ENCODE data around the gene LTBP3. TPM values are rescaled to one million over a fixed set of nuclear protein-coding genes. Genes with fewer than 3 reads are reported as not detected.

LTBP3 gene
- total and polyA plus RNA-seq, 12 donors, result 42.7 to 92.5 (median 72.8) TPM

DNA sequence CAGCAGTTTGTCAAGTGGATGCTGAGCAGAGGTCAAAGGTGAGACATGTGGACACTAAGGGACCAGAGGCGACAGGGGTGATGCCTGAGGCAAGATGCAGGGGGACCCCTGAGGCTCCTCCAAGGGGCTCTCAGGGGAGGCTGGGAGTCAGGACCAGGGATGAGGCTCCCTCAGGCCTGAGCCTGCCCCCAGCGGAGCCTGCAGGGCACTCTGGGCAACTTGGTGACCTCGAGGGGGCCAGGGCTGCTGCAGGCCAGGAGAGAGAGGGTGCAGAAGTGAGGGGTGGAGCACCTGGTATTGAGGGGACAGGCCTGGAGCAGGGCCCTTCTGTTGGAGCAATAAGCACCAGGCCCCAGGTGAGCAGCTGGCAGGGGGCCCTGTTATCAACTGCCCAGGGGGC lies 23.8 kb upstream of the LTBP3 start:
- H3K4me3 ChIP-seq, result no peak overlapping the region
- no peaks in the 10 kb centered on the region for H3K9me3 ChIP-seq
- H3K27me3 ChIP-seq, result no peaks in the 10 kb centered on the region
- DNase-seq (no peak), ATAC-seq (no peak)
- H3K4me1 ChIP-seq, result peaks cover 17 to 36% (median 29%) of the 10 kb centered on the region in 9 donors
- 86 to 91% methylated on average over 3 of the region's 3 CpGs for WGBS, 2 donors
- peaks cover 0 to 78% (median 22%) of the 10 kb centered on the region in 9 donors for H3K36me3 ChIP-seq
- intact Hi-C loops (cut with DNase I), result loop anchor here in 1 of 10 donors (10.0 kb wide), 1 partner anchor 47 kb away; no protein-coding TSS in a partner anchor
- H3K27ac ChIP-seq, result peak overlapping the region in 1 of 10 donors; percentile 32
- TF ChIP-seq, protein P1, sequence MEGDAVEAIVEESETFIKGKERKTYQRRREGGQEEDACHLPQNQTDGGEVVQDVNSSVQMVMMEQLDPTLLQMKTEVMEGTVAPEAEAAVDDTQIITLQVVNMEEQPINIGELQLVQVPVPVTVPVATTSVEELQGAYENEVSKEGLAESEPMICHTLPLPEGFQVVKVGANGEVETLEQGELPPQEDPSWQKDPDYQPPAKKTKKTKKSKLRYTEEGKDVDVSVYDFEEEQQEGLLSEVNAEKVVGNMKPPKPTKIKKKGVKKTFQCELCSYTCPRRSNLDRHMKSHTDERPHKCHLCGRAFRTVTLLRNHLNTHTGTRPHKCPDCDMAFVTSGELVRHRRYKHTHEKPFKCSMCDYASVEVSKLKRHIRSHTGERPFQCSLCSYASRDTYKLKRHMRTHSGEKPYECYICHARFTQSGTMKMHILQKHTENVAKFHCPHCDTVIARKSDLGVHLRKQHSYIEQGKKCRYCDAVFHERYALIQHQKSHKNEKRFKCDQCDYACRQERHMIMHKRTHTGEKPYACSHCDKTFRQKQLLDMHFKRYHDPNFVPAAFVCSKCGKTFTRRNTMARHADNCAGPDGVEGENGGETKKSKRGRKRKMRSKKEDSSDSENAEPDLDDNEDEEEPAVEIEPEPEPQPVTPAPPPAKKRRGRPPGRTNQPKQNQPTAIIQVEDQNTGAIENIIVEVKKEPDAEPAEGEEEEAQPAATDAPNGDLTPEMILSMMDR (IDR thresholded peaks at IDR 0.05), result no peak

DNA sequence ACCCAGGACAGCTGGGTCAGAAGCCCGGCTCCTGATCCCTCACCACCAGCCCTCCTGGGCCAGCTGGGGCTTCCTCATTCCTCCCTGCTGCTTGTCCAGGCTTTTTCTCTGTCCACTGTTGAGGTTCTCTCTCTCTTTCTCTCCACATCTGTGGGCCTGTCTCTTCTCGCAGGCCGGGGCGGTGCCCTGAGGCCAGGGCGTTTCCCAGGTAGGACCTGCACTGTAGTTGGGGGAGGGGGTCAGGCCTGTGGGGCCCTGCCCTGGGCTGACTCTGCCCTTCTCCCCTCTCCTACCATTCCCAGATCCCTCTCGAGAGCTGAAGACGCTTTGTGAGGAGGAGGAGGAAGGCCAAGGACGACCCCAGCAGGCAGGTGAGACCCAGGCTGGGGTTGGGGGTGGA lies 22.6 kb upstream of the LTBP3 start:
- Histone ChIP-seq H3K4me1 (peaks cover 13 to 32% (median 23%) of the 10 kb centered on the region in 9 donors), H3K9me3 (no peaks in the 10 kb centered on the region), H3K36me3 (peaks cover 0 to 69% (median 22%) of the 10 kb centered on the region in 9 donors), H3K4me3 (no peak overlapping the region), H3K27ac (no peak overlapping the region), H3K27me3 (no peaks in the 10 kb centered on the region)
- WGBS, 2 donors, result 95 to 98% methylated on average over 8 of the region's 8 CpGs
- DNase-seq (no peak), ATAC-seq (no peak)
- intact Hi-C loops (cut with DNase I), result loop anchor here in 1 of 10 donors (10.0 kb wide), 1 partner anchor 46 kb away; no protein-coding TSS in a partner anchor
- TF ChIP-seq, protein P1 (IDR thresholded peaks at IDR 0.05), result no peak

DNA sequence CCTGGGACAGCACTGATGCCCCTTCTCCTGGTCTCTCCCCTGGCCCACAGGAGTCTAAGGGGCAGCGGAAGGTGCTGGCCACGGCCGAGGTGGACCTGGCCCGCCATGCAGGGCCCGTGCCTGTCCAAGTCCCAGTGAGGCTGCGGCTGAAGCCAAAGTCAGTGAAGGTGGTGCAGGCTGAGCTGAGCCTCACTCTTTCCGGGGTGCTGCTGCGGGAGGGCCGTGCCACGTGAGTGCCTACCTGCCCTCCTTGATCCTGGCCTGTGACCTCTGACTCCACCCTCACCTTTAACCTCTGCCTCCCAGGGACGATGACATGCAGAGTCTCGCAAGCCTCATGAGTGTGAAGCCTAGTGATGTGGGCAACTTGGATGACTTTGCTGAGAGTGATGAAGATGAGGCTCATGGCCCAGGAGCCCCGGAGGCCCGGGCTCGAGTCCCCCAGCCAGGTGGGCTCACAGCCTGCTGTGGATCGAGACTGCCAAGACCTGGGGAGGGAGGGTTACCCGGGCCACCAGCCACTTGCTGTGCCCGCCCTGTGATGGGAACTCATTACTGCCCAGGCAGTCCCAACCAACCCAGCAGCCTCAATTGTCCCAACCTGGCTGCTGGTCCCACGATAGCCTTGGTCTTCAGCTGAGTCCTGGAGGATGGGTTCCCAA lies 22.0 kb upstream of the LTBP3 start:
- ATAC-seq, result no peak
- intact Hi-C loops (cut with DNase I), result loop anchor here in 1 of 10 donors (10.0 kb wide), 1 partner anchor 45 kb away; no protein-coding TSS in a partner anchor
- DNase-seq, result no peak
- Histone ChIP-seq H3K4me3 (no peak overlapping the region), H3K9me3 (no peaks in the 10 kb centered on the region), H3K36me3 (peaks cover 0 to 64% (median 22%) of the 10 kb centered on the region in 9 donors), H3K4me1 (peaks cover 13 to 33% (median 26%) of the 10 kb centered on the region in 9 donors), H3K27me3 (no peaks in the 10 kb centered on the region), H3K27ac (no peak overlapping the region)
- 90 to 94% methylated on average over 19 of the region's 19 CpGs for WGBS, 2 donors
- TF ChIP-seq, protein P1 (IDR thresholded peaks at IDR 0.05), result no peak

DNA sequence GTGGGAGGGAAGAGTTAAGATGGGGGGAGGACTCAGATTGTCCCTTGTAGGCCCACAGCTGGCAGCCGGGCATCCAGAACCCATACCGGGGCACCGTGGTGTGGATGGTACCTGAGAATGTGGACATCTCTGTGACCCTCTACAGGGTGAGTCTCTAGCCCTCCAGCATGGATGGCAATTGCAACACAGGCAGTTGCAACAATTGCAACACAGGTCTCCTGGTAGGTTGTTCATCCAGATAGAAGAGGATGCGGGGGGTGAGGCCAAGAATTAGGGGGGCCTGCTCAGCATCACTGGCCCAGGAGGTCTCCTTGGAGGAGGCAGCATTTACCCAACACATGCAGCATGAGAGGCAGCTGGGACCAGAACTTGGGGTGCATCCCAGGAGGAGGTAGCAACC lies 21.1 kb upstream of the LTBP3 start:
- DNase-seq, result no peak
- peaks cover 16 to 41% (median 35%) of the 10 kb centered on the region in 9 donors for H3K4me1 ChIP-seq
- intact Hi-C loops (cut with DNase I), result loop anchor here in 1 of 10 donors (5.0 kb wide), 1 partner anchor 78 kb away; no protein-coding TSS in a partner anchor
- H3K36me3 ChIP-seq, result peaks cover 0 to 58% (median 20%) of the 10 kb centered on the region in 9 donors
- no peak overlapping the region for H3K27ac ChIP-seq
- H3K27me3 ChIP-seq, result no peaks in the 10 kb centered on the region
- H3K9me3 ChIP-seq, result no peaks in the 10 kb centered on the region
- TF ChIP-seq, protein P1 (IDR thresholded peaks at IDR 0.05), result no peak
- WGBS, 2 donors, result 83 to 84% methylated on average over 4 of the region's 4 CpGs
- H3K4me3 ChIP-seq, result no peak overlapping the region
- ATAC-seq, result no peak

Measured in heart right ventricle (tissue), 16 donors.